Measurements from ENCODE around the gene AQP3.
"Not testable (repeated sequence)": the region's sequence is repeated elsewhere in the genome, so short reads cannot be mapped to it uniquely, and the experiment has no call there.

AQP3 gene

GRCh38 chr9:33440609-33441008, 6.8 kb downstream of the AQP3 start:
- no peak for DNase-seq (ENCODE audit: low read depth)

GRCh38 chr9:33440204-33440603, 7.2 kb downstream of the AQP3 start:
- DNase-seq (ENCODE audit: low read depth) = no peak

GRCh38 chr9:33439731-33440130, 7.7 kb downstream of the AQP3 start:
- DNase-seq (ENCODE audit: low read depth) = no peak

GRCh38 chr9:33438926-33439680, 8.3 kb downstream of the AQP3 start:
- no peak for DNase-seq (ENCODE audit: low read depth)

GRCh38 chr9:33437898-33438297, 9.5 kb downstream of the AQP3 start:
- DNase-seq (ENCODE audit: low read depth) = no peak

GRCh38 chr9:33437205-33437604, 10.2 kb downstream of the AQP3 start:
- DNase-seq (ENCODE audit: low read depth) = no peak

GRCh38 chr9:33436445-33436844, 10.9 kb downstream of the AQP3 start:
- no peak for DNase-seq (ENCODE audit: low read depth)

- DNase-seq (ENCODE audit: low read depth) = no peak
These were observed 11.5 kb downstream of the AQP3 start for GRCh38 chr9:33435821-33436277.

- DNase-seq (ENCODE audit: low read depth) = no peak
These were observed 12.9 kb downstream of the AQP3 start for GRCh38 chr9:33434317-33435105.

- DNase-seq (ENCODE audit: low read depth) = no peak
These were observed 13.5 kb downstream of the AQP3 start for GRCh38 chr9:33433871-33434270.

- DNase-seq (ENCODE audit: low read depth) = no peak
These were observed 16.0 kb downstream of the AQP3 start for GRCh38 chr9:33431420-33431819.

- no peak for DNase-seq (ENCODE audit: low read depth)
These were observed 16.5 kb downstream of the AQP3 start for GRCh38 chr9:33430942-33431341.

GRCh38 chr9:33429256-33429985, 18.0 kb downstream of the AQP3 start:
- no peak for DNase-seq (ENCODE audit: low read depth)

GRCh38 chr9:33426843-33427293, 20.5 kb downstream of the AQP3 start:
- DNase-seq (ENCODE audit: low read depth) = peak; percentile 39

- DNase-seq (ENCODE audit: low read depth) = no peak
These were observed 22.3 kb downstream of the AQP3 start for GRCh38 chr9:33425128-33425533.

GRCh38 chr9:33424492-33424891, 22.9 kb downstream of the AQP3 start:
- DNase-seq (ENCODE audit: low read depth) = not testable (repeated sequence)

GRCh38 chr9:33424043-33424442, 23.4 kb downstream of the AQP3 start:
- not testable (repeated sequence) for DNase-seq (ENCODE audit: low read depth)

GRCh38 chr9:33419708-33420303, 27.6 kb downstream of the AQP3 start:
- DNase-seq (ENCODE audit: low read depth) = no peak

GRCh38 chr9:33418090-33418489, 29.3 kb downstream of the AQP3 start:
- DNase-seq (ENCODE audit: low read depth) = no peak

GRCh38 chr9:33416996-33417395, 30.4 kb downstream of the AQP3 start:
- DNase-seq (ENCODE audit: low read depth) = peak; percentile 20

GRCh38 chr9:33415501-33416038, 31.8 kb downstream of the AQP3 start:
- DNase-seq (ENCODE audit: low read depth) = peak; percentile 87

All from T-helper 22 cell (primary cell).